ENCODE data around the gene NINJ2. TPM values are rescaled to one million over a fixed set of nuclear protein-coding genes. Genes with fewer than 3 reads are reported as not detected.
A peak's percentile ranks its signal among the peaks of the same experiment; 100 is the strongest.

The NINJ2 gene
- polyA plus RNA-seq, 1 donor from 2014 or later = not detected

DNA sequence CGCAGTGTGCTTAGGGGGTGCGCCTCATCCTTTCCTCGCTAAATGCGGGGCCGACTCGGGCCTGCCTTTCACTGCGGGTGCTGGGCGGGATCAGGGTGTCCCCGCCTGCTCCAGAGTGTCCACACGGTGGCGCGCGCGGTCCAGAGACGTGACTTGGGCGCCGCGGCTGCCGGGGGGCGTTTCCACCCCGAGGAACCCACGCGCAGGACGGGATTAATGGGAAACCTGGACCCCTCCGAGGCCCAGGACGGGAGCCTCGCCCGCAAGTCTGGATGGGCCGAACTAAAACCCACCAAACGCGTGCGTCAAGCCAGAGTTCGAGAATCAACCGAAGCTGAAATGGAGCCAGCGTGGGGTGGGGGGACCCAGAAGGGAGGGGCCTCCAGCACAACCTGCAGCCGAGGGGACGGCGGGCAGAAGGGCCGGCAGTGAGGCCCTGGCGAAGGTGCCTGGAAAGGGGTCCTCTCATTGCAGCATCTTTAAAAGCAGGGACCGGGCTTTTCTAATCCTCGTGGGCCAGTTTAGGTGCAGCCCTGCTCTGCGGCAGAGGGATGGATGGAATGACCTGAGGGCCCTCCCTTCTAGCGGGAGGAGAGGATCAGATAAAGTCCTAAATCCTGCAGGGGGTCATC lies 93.3 kb downstream of the NINJ2 start:
- TF ChIP-seq SMC3 (conservative IDR thresholded peaks at IDR 0.05; ENCODE audit: poor library complexity) (peak; percentile 96), TAF1 (IDR thresholded peaks at IDR 0.05; ENCODE audit: low read depth) (no peak), MXI1 (conservative IDR thresholded peaks at IDR 0.05; ENCODE audit: poor library complexity, severe bottlenecking) (peak; percentile 89), RAD21 (conservative IDR thresholded peaks at IDR 0.05) (peak; percentile 98), EP300 (conservative IDR thresholded peaks at IDR 0.05; ENCODE audit: poor library complexity, severe bottlenecking) (no peak), POLR2AphosphoS5 (IDR thresholded peaks at IDR 0.05) (no peak), EZH2 (IDR thresholded peaks at IDR 0.05; ENCODE audit: borderline replicate concordance, insufficient read depth, low read length, poor library complexity, severe bottlenecking) (no peak)
- TF ChIP-seq, protein P1, sequence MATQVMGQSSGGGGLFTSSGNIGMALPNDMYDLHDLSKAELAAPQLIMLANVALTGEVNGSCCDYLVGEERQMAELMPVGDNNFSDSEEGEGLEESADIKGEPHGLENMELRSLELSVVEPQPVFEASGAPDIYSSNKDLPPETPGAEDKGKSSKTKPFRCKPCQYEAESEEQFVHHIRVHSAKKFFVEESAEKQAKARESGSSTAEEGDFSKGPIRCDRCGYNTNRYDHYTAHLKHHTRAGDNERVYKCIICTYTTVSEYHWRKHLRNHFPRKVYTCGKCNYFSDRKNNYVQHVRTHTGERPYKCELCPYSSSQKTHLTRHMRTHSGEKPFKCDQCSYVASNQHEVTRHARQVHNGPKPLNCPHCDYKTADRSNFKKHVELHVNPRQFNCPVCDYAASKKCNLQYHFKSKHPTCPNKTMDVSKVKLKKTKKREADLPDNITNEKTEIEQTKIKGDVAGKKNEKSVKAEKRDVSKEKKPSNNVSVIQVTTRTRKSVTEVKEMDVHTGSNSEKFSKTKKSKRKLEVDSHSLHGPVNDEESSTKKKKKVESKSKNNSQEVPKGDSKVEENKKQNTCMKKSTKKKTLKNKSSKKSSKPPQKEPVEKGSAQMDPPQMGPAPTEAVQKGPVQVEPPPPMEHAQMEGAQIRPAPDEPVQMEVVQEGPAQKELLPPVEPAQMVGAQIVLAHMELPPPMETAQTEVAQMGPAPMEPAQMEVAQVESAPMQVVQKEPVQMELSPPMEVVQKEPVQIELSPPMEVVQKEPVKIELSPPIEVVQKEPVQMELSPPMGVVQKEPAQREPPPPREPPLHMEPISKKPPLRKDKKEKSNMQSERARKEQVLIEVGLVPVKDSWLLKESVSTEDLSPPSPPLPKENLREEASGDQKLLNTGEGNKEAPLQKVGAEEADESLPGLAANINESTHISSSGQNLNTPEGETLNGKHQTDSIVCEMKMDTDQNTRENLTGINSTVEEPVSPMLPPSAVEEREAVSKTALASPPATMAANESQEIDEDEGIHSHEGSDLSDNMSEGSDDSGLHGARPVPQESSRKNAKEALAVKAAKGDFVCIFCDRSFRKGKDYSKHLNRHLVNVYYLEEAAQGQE (IDR thresholded peaks at IDR 0.05; ENCODE audit: borderline replicate concordance) = no peak
- TF ChIP-seq, protein P2, sequence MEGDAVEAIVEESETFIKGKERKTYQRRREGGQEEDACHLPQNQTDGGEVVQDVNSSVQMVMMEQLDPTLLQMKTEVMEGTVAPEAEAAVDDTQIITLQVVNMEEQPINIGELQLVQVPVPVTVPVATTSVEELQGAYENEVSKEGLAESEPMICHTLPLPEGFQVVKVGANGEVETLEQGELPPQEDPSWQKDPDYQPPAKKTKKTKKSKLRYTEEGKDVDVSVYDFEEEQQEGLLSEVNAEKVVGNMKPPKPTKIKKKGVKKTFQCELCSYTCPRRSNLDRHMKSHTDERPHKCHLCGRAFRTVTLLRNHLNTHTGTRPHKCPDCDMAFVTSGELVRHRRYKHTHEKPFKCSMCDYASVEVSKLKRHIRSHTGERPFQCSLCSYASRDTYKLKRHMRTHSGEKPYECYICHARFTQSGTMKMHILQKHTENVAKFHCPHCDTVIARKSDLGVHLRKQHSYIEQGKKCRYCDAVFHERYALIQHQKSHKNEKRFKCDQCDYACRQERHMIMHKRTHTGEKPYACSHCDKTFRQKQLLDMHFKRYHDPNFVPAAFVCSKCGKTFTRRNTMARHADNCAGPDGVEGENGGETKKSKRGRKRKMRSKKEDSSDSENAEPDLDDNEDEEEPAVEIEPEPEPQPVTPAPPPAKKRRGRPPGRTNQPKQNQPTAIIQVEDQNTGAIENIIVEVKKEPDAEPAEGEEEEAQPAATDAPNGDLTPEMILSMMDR (IDR thresholded peaks at IDR 0.05; ENCODE audit: poor library complexity, severe bottlenecking) = peak; percentile 99
- H3K27me3 ChIP-seq (ENCODE audit: insufficient read depth, low read depth, low read length) = no peaks in the 10 kb centered on the region
- no peak overlapping the region for H3K27ac ChIP-seq (ENCODE audit: low read length)
- H3K9me2 ChIP-seq (ENCODE audit: insufficient read depth, low read length) = no peaks in the 10 kb centered on the region
- no peaks in the 10 kb centered on the region for H3K36me3 ChIP-seq (ENCODE audit: insufficient read depth, low read length)
- no peaks in the 10 kb centered on the region for H3F3A ChIP-seq (ENCODE audit: insufficient read depth, low read length, poor library complexity, severe bottlenecking)
- H3K4me2 ChIP-seq (ENCODE audit: low read length) = peak overlapping the region; percentile 88
- H4K20me1 ChIP-seq (ENCODE audit: insufficient read depth) = no peaks in the 10 kb centered on the region
- H2AFZ ChIP-seq (ENCODE audit: low read depth, low read length) = peak overlapping the region; percentile 76
- H3K4me3 ChIP-seq (ENCODE audit: low read length) = peak overlapping the region; percentile 77
- no peaks in the 10 kb centered on the region for H3K79me2 ChIP-seq (replicated peaks; ENCODE audit: insufficient read depth, low read length)
- no peaks in the 10 kb centered on the region for H3K9me3 ChIP-seq (ENCODE audit: low read length)
- H3K9ac ChIP-seq (ENCODE audit: low read length) = peak overlapping the region; percentile 56

DNA sequence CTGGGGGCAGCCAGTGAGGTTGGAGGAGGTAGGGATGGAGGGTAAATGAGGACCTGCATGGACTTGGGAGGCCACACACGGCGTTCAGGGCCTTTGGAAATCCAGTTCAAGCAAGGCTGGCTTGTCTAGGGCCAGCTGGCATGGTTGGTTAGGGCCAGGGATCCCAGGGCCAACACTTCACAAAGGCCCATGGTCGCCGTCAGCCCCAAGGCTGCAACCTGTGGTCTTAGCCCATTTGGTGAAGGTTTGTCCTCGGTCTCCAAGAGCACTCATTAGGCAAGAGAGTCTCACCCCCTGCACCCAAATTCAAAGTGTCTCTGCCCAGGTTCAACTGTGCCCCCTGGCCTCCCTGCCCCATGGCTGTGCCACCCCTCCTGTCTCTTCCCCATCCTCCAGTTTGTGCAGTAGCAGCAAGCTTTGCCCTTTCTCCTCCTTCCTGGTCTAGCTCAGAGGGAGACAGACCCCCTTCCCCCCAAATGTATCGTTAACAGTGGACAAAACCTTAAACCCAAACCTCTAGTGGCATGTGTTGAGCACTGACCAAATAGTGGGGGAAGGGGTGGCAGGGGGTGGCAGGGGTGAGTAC lies 94.1 kb downstream of the NINJ2 start:
- H3K27ac ChIP-seq (ENCODE audit: low read length) = no peak overlapping the region
- peak overlapping the region; percentile 76 for H2AFZ ChIP-seq (ENCODE audit: low read depth, low read length)
- H3K4me2 ChIP-seq (ENCODE audit: low read length) = no peak overlapping the region
- no peaks in the 10 kb centered on the region for H3K79me2 ChIP-seq (replicated peaks; ENCODE audit: insufficient read depth, low read length)
- TF ChIP-seq, protein P2 (IDR thresholded peaks at IDR 0.05; ENCODE audit: poor library complexity, severe bottlenecking) = no peak
- TF ChIP-seq MXI1 (conservative IDR thresholded peaks at IDR 0.05; ENCODE audit: poor library complexity, severe bottlenecking) = no peak
- no peak for TF ChIP-seq TAF1 (IDR thresholded peaks at IDR 0.05; ENCODE audit: low read depth)
- TF ChIP-seq EP300 (conservative IDR thresholded peaks at IDR 0.05; ENCODE audit: poor library complexity, severe bottlenecking) = no peak
- no peak for TF ChIP-seq EZH2 (IDR thresholded peaks at IDR 0.05; ENCODE audit: borderline replicate concordance, insufficient read depth, low read length, poor library complexity, severe bottlenecking)
- no peak for TF ChIP-seq POLR2AphosphoS5 (IDR thresholded peaks at IDR 0.05)
- no peak for TF ChIP-seq SMC3 (conservative IDR thresholded peaks at IDR 0.05; ENCODE audit: poor library complexity)
- no peak for TF ChIP-seq RAD21 (conservative IDR thresholded peaks at IDR 0.05)
- TF ChIP-seq, protein P1 (IDR thresholded peaks at IDR 0.05; ENCODE audit: borderline replicate concordance) = no peak
- H4K20me1 ChIP-seq (ENCODE audit: insufficient read depth) = no peaks in the 10 kb centered on the region
- H3K9me2 ChIP-seq (ENCODE audit: insufficient read depth, low read length) = no peaks in the 10 kb centered on the region
- H3K4me3 ChIP-seq (ENCODE audit: low read length) = peak overlapping the region; percentile 77
- peak overlapping the region; percentile 56 for H3K9ac ChIP-seq (ENCODE audit: low read length)
- no peaks in the 10 kb centered on the region for H3K9me3 ChIP-seq (ENCODE audit: low read length)
- no peaks in the 10 kb centered on the region for H3F3A ChIP-seq (ENCODE audit: insufficient read depth, low read length, poor library complexity, severe bottlenecking)
- no peaks in the 10 kb centered on the region for H3K36me3 ChIP-seq (ENCODE audit: insufficient read depth, low read length)
- no peaks in the 10 kb centered on the region for H3K27me3 ChIP-seq (ENCODE audit: insufficient read depth, low read depth, low read length)
